Activated T-cell treated with anti-CD3 and anti-CD28 coated beads, Interleukin-2, amount 50 U/mL, for 24 hours (primary cell): ENCODE results near the gene DHFR2.
"Not testable (repeated sequence)": the region's sequence is repeated elsewhere in the genome, so short reads cannot be mapped to it uniquely, and the experiment has no call there.

Source experiments
- DNase-seq: peaks from one replicate; pipeline ENCODE4 v3.0.0-alpha.2; 2020
- H3K27ac Mint-ChIP-seq: 2 replicates; pipeline ENCODE4 v1.8.0; 2020; ENCODE audit warnings: mild to moderate bottlenecking, mixed read lengths
- H3K27me3 Mint-ChIP-seq: 2 replicates; pipeline ENCODE4 v1.8.0; 2020; ENCODE audit warnings: mixed read lengths
- H3K36me3 Mint-ChIP-seq: 2 replicates; pipeline ENCODE4 v1.8.0; 2020; ENCODE audit warnings: low read depth, mixed read lengths
- H3K4me1 Mint-ChIP-seq: 2 replicates; pipeline ENCODE4 v1.8.0; 2020; ENCODE audit warnings: low read depth, mixed read lengths
- H3K4me3 Mint-ChIP-seq: 2 replicates; pipeline ENCODE4 v1.8.0; 2020; ENCODE audit warnings: mild to moderate bottlenecking, moderate library complexity, mixed read lengths
- H3K9me3 Mint-ChIP-seq: 2 replicates; pipeline ENCODE4 v1.8.0; 2020; ENCODE audit warnings: mixed read lengths

The DHFR2 gene

DNA sequence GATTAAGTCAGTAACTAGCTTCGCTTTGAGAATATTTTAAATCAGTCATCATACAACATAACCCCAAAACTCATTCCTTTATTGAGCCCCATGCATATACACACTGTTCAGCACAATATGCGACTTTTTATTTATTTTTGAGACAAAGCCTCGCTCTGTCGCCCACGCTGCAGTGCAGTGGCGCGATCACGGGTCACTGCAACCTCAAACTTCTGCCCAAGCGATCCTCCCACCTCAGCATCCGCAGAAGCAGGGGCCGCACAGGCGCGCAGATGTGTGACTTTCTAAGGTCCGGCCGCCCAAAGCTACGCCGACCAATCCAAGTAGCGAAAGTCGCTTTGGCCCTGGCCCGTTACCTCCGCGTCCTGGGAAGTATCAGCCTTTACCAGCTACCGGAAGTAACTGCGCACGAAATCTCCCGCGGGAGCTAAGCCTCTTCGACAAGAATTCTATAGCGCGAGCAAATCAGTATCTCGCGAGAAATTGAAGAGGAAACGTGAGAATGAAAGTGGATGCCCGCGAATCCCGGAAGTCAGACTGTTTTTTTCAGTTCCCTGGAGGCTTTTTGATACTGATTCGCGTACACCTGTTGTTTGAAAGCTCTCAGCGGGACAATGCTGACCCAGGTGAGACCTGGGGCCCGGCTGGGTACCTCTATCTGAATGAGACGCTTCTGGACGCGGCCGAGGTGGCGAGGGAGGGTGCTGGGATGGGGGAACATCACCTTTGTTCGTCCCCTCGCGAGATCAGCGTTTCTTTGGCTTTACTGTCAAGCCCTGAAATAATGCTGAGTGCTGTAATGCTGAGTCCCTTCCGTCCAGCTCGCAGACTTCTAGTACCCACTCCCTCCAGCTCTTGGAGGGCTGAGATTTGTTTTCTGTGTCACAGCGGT is at the start of gene DHFR2, which contains the start of gene NSUN3:
TSS of gene DHFR2 (minus strand) at position 404 of the 892 bp plus-strand sequence. CDS start 1,405 bp downstream, outside the sequence.
TSS of gene NSUN3 (plus strand) at position 549 of the 892 bp plus-strand sequence. CDS start at position 615, 66 bp downstream.
- peak; percentile 88 for DNase-seq
- Mint-ChIP-seq H3K27me3 (no peaks in the 10 kb centered on the region), H3K4me3 (peak within 1 kb of the TSS; percentile 91), H3K9me3 (peaks cover 1% of the 10 kb centered on the region), H3K36me3 (peaks cover 83% of the 10 kb centered on the region), H3K4me1 (peaks cover 60% of the 10 kb centered on the region), H3K27ac (peak within 1 kb of the TSS; percentile 100)

DNA sequence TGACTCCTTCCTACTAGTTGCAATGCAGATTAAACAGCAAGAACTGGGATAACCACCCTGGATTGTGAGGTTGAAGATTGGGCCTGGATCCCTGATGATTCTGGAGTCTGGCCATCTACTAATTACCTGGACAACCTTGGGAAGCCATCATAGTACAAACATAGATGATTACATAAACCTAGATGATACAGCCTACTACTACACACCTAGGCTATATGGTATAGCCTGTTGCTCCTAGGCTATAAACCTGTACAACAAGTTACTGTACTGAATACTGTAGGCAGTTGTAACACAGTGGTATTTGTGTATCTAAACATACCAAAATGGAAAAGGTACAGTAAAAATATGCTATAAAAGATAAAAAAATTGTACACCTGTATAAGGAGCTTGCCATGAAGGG is 48.1 kb upstream of the DHFR2 start:
- Mint-ChIP-seq H3K36me3 (peaks cover 68% of the 10 kb centered on the region), H3K4me1 (peaks cover 2% of the 10 kb centered on the region), H3K27me3 (no peaks in the 10 kb centered on the region), H3K4me3 (no peak overlapping the region), H3K27ac (no peak overlapping the region), H3K9me3 (no peaks in the 10 kb centered on the region)
- DNase-seq = no peak

- H3K4me3 Mint-ChIP-seq, DNase-seq, H3K27ac Mint-ChIP-seq, H3K9me3 Mint-ChIP-seq, H3K4me1 Mint-ChIP-seq, H3K27me3 Mint-ChIP-seq: not testable (repeated sequence)
- peaks cover 71% of the 10 kb centered on the region for H3K36me3 Mint-ChIP-seq
These were observed 47.5 kb upstream of the DHFR2 start for GRCh38 chr3:94110232-94110631.

DNA sequence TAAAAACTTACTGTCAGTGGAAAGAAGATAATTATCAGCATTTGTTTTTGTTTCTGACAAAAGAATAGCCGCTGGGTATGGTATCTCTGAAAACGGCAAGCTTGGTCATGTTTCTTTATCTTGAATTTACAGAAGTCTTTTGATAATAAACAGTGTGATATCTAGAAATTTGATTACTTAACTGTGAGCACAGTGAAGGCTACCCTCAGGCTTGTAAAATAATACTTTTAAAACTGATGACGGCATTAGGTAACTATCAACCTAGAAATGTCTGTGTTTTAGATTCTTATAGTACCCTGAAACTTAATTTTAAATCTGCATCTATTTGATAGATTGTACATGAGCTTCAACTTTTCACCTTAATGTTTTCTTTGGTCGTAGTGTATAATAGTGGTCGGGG is 43.6 kb upstream of the DHFR2 start:
- Mint-ChIP-seq H3K27ac (no peak overlapping the region), H3K4me1 (peaks cover 2% of the 10 kb centered on the region), H3K9me3 (no peaks in the 10 kb centered on the region), H3K4me3 (no peak overlapping the region), H3K27me3 (no peaks in the 10 kb centered on the region), H3K36me3 (peaks cover 67% of the 10 kb centered on the region)
- no peak for DNase-seq

DNA sequence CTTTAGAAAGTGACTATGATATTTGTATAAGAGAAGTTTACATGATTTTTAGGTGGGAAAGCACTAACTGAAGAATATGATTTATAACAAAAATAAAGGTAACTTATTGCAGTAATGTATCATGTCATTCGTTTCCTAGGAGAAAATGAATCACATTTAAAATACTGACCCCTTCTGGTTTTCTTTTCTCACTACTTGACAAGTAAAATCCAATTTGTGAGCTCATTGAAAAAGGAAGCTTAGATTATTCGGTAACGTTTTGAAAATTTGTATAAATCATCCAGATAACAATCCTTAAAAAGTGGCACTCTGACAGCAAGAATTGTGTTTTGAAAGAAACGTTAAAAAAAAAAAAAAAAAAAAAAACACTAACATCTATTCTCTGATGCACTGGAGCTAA is 39.1 kb upstream of the DHFR2 start:
- no peak for DNase-seq
- Mint-ChIP-seq H3K27ac (no peak overlapping the region), H3K4me3 (no peak overlapping the region), H3K4me1 (peaks cover 4% of the 10 kb centered on the region), H3K36me3 (peaks cover 71% of the 10 kb centered on the region), H3K27me3 (no peaks in the 10 kb centered on the region), H3K9me3 (no peaks in the 10 kb centered on the region)

- Mint-ChIP-seq H3K4me3 (no peak overlapping the region), H3K27me3 (no peaks in the 10 kb centered on the region), H3K9me3 (no peaks in the 10 kb centered on the region), H3K4me1 (peaks cover 4% of the 10 kb centered on the region), H3K27ac (no peak overlapping the region), H3K36me3 (peaks cover 75% of the 10 kb centered on the region)
- DNase-seq = no peak
These were observed 36.6 kb upstream of the DHFR2 start for GRCh38 chr3:94099311-94099710.

GRCh38 chr3:94098452-94098851 is 35.7 kb upstream of the DHFR2 start:
- no peaks in the 10 kb centered on the region for H3K9me3 Mint-ChIP-seq
- no peaks in the 10 kb centered on the region for H3K27me3 Mint-ChIP-seq
- DNase-seq = no peak
- H3K27ac Mint-ChIP-seq = peak overlapping the region; percentile 18
- H3K4me1 Mint-ChIP-seq = peaks cover 4% of the 10 kb centered on the region
- no peak overlapping the region for H3K4me3 Mint-ChIP-seq
- peaks cover 75% of the 10 kb centered on the region for H3K36me3 Mint-ChIP-seq

DNA sequence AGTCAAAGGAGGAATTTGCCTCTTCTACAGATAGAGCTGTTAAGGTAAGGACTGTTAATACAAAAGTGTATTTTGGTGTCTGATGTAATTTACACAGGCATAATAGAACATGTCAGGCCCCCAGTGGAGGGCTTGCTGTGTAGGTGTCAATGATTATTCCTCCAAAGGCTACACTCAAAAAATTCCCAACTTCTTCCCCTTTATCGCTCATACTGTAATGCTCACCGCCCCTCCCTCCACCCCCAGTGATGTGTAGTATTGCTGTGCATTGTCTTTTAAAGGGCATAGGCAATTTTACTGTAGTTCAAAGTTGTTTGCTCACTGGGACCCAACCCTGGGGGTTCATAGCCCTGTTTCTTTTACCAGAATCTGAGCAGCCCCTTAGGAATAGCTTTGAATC is 32.4 kb upstream of the DHFR2 start:
- H3K4me1 Mint-ChIP-seq = peaks cover 4% of the 10 kb centered on the region

DNA sequence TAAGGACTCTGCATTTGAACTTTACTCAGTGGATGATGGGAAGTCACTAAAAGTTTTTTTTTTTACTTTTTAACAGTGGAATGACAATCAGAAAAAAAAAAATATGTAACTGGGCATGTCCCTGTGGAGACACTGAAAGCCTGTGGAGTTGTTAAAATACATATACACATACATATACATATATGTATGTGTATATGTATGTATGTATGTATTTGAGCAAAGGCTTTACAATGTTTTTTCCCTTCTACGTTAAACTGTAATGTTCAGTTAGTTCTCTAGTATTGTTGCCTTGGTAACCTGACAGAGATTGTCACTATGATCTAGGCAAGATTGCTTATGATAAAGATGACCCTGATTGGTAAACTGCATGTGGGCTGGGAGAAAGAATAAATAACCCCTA is 30.4 kb upstream of the DHFR2 start:
- peaks cover 84% of the 10 kb centered on the region for H3K36me3 Mint-ChIP-seq
- no peak for DNase-seq
- H3K9me3 Mint-ChIP-seq = no peaks in the 10 kb centered on the region
- no peaks in the 10 kb centered on the region for H3K4me1 Mint-ChIP-seq
- H3K27ac Mint-ChIP-seq = no peak overlapping the region
- no peak overlapping the region for H3K4me3 Mint-ChIP-seq
- no peaks in the 10 kb centered on the region for H3K27me3 Mint-ChIP-seq

More for the DNA sequence above, 32.4 kb upstream of the DHFR2 start:
- no peak for DNase-seq
- Mint-ChIP-seq H3K36me3 (peaks cover 83% of the 10 kb centered on the region), H3K27me3 (no peaks in the 10 kb centered on the region), H3K4me3 (no peak overlapping the region), H3K27ac (no peak overlapping the region), H3K9me3 (no peaks in the 10 kb centered on the region)

DNA sequence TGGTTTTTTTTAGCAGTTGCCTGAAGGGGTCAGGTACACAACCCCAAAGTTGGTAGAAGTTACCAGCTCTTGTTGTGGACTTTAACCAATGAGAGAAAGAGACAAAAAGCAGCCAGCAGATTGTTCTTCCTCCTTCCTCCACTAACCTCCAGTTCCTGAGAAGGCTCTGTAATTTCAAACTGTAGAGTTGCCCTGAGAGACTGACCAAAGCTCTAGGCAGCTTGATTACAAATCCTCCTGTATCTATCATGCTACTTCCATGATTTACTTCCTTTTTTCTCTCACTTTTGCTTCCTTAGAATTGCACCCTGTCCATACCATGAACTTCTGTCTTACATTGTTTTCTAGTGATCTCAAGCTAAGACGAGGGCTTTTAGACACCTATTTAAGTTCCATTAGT is 29.4 kb upstream of the DHFR2 start:
- no peaks in the 10 kb centered on the region for H3K27me3 Mint-ChIP-seq
- no peak for DNase-seq
- H3K27ac Mint-ChIP-seq = no peak overlapping the region
- peaks cover 84% of the 10 kb centered on the region for H3K36me3 Mint-ChIP-seq
- H3K4me1 Mint-ChIP-seq = no peaks in the 10 kb centered on the region
- no peaks in the 10 kb centered on the region for H3K9me3 Mint-ChIP-seq
- no peak overlapping the region for H3K4me3 Mint-ChIP-seq

DNA sequence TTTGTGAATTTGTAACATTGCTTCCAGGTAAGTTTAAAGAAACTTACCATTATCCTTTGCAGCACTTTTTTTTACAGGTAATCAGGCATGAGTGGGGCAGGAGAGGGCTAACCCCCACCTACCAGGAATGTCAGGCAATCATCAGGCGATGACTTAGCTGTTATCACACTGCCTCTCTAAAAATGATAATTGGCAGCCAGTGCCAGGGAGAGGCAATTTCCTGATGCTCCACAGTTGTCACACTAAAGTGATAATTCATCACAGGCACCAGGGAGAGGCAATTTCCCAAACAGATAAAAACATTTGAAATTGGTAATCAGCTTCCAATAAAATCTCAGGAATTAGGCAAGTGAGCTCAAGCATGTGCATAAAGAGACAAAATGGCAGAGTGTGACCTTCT is 26.4 kb upstream of the DHFR2 start:
- peaks cover 85% of the 10 kb centered on the region for H3K36me3 Mint-ChIP-seq

DNA sequence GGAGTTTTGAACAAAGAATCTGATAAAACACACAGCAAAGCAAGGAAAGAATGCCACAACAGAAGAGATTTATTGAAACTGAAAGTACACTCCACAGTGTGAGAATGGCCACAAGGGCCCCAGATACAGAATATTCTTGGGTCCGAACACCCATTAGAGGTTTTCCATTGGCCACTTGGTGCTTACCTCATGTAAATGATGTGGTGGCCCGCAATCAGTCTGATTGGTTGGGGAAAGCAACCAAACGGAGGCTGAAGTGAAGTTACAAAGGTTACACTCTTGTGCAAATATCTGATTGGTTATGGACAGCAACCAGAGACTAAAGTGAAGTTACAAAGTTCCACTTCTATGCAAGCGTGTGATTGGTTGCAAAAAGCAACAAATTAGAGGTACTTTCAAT is 20.5 kb upstream of the DHFR2 start:
- Mint-ChIP-seq H3K4me3 (no peak overlapping the region), H3K4me1 (peaks cover 50% of the 10 kb centered on the region), H3K36me3 (peaks cover 69% of the 10 kb centered on the region), H3K9me3 (no peaks in the 10 kb centered on the region), H3K27ac (no peak overlapping the region), H3K27me3 (no peaks in the 10 kb centered on the region)
- DNase-seq = no peak

More for the DNA sequence above, 26.4 kb upstream of the DHFR2 start:
- H3K9me3 Mint-ChIP-seq = no peaks in the 10 kb centered on the region
- H3K4me3 Mint-ChIP-seq = no peak overlapping the region
- H3K27ac Mint-ChIP-seq = no peak overlapping the region
- no peak for DNase-seq
- H3K4me1 Mint-ChIP-seq = no peaks in the 10 kb centered on the region
- H3K27me3 Mint-ChIP-seq = no peaks in the 10 kb centered on the region

DNA sequence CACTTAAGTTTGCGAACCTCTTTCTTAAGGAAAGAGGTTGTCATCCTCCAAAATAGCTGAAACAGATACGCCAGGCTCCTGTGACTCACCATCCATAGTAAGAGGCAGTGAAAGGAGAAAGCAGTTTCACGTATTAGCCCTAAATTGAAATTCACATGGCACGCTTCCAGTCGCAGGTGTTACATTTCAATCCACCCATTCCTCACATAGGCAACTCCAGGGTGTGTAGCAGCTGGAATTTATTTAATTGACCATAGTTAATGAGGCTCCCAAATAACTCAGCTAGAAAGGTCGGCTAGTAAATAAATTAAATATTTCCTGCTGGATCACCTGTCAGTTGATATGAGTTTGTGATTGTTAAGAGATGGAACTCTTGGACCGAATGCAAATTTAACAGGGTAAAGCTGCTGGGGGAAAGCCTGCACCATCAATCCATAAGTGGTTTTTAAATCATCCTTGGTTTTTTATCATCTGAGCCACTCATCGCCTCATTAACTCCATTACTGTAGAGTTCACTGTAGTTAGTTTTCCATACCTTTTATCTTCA is 19.7 kb upstream of the DHFR2 start:
- H3K27me3 Mint-ChIP-seq = no peaks in the 10 kb centered on the region
- no peak for DNase-seq
- peak overlapping the region; percentile 11 for H3K27ac Mint-ChIP-seq
- no peaks in the 10 kb centered on the region for H3K9me3 Mint-ChIP-seq
- no peak overlapping the region for H3K4me3 Mint-ChIP-seq
- peaks cover 69% of the 10 kb centered on the region for H3K36me3 Mint-ChIP-seq
- peaks cover 58% of the 10 kb centered on the region for H3K4me1 Mint-ChIP-seq

DNA sequence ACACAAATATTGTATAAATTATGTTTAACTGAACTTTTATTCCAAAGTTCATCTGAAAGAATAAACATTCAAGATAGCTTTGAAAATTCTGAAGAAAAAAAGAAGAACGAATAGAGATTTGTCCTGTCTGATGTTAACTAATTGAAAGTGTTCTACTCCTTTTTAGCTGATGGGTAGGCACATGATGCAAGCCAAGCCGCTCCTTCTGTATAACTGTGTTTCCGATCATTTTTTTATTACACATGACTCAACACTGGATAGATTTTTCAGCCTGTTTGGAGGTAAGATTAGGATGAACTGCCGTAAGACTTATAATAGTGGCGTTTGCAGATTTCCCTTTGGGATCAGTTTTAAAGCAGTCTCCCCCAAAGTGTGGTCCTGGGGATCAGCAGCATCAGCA is 19.2 kb upstream of the DHFR2 start:
- no peak overlapping the region for H3K4me3 Mint-ChIP-seq
- no peak for DNase-seq
- peaks cover 63% of the 10 kb centered on the region for H3K4me1 Mint-ChIP-seq
- H3K27ac Mint-ChIP-seq = no peak overlapping the region
- H3K27me3 Mint-ChIP-seq = no peaks in the 10 kb centered on the region
- H3K9me3 Mint-ChIP-seq = no peaks in the 10 kb centered on the region
- peaks cover 69% of the 10 kb centered on the region for H3K36me3 Mint-ChIP-seq

DNA sequence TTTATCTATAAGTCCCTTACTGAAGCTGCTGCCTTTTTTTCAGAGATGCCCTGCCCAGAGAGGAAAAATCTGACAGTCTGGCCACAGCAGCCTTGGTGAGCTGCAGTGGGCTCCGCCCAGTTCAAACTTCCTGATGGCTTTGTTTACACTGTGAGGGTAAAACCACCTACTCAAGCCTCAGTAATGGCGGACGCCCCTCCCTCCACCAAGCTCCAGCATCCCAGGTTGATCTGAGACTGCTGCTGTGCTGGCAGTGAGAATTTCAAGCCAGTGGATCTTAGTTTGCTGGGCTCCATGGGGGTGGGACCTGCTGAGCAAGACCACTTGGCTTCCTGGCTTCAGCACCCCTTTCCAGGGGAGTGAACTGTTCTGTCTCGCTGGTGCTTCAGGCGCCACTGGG is 17.8 kb upstream of the DHFR2 start:
- Mint-ChIP-seq H3K4me1 (peaks cover 65% of the 10 kb centered on the region), H3K36me3 (peaks cover 70% of the 10 kb centered on the region)
- not testable (repeated sequence) for H3K27me3 Mint-ChIP-seq, DNase-seq, H3K4me3 Mint-ChIP-seq, H3K9me3 Mint-ChIP-seq, H3K27ac Mint-ChIP-seq
